ENCODE measurements around the gene NLGN4Y. TPM values are rescaled to one million over a fixed set of nuclear protein-coding genes. Genes with fewer than 3 reads are reported as not detected.
A peak's percentile ranks its signal among the peaks of the same experiment; 100 is the strongest.
"Not testable (repeated sequence)": the region's sequence is repeated elsewhere in the genome, so short reads cannot be mapped to it uniquely, and the experiment has no call there.

The NLGN4Y gene
- total and polyA plus RNA-seq, 2 experiments from 2014 or later = 10.9 to 73.6 TPM

GRCh38 chrY:14861033-14861432, 336.7 kb downstream of the NLGN4Y start:
- H3K4me3 ChIP-seq; H3K79me2 ChIP-seq (replicated peaks; ENCODE audit: insufficient read depth); H4K20me1 ChIP-seq (replicated peaks; ENCODE audit: insufficient read depth); H3K4me2 ChIP-seq; H3K36me3 ChIP-seq (ENCODE audit: insufficient read depth); H3K27ac ChIP-seq (ENCODE audit: low read depth); H3K36me3 Mint-ChIP-seq (ENCODE audit: low read depth); DNase-seq (ENCODE audit: low spot score); H3K4me3 Mint-ChIP-seq; ATAC-seq; H3K9me2 ChIP-seq (ENCODE audit: insufficient read depth); H3K9me3 Mint-ChIP-seq; H3K27me3 Mint-ChIP-seq (ENCODE audit: insufficient read depth, low read depth, poor library complexity); H3K4me1 ChIP-seq (ENCODE audit: insufficient read depth); H3K27ac Mint-ChIP-seq; H3F3A ChIP-seq (replicated peaks; ENCODE audit: low read depth); H3K27me3 ChIP-seq (ENCODE audit: insufficient read depth): not testable (repeated sequence)
- H3K4me1 Mint-ChIP-seq = peaks cover 13% of the 10 kb centered on the region
- H2AFZ ChIP-seq = peak overlapping the region; percentile 74; the same call in 1 of the 2 replicates

DNA sequence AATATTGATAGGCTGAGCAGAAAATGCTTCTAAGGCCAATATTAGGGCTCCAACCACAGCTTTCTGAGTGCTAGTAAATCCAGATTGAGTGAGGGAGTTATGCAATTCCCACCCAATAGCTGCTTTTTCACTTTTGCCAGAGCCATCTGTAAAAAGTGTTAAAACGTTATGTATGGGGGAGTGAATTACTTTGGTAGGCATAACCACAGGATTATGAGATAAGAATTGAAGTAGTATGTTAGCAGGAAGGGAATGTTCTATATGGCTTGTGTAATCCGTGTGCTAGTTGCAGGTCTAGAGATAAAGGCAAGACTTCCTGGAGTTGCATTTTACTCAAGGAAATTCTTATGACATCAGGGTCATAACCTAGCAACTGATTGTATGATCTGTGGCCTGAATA, 347.6 kb downstream of the NLGN4Y start:
- Histone ChIP-seq H2AFZ (no peak overlapping the region), H3K4me3 (no peak overlapping the region), H3K27me3 (ENCODE audit: insufficient read depth) (no peaks in the 10 kb centered on the region), H4K20me1 (replicated peaks; ENCODE audit: insufficient read depth) (no peaks in the 10 kb centered on the region), H3K9me2 (ENCODE audit: insufficient read depth) (no peaks in the 10 kb centered on the region), H3K79me2 (replicated peaks; ENCODE audit: insufficient read depth) (no peaks in the 10 kb centered on the region), H3F3A (replicated peaks; ENCODE audit: low read depth) (no peaks in the 10 kb centered on the region), H3K27ac (ENCODE audit: low read depth) (no peak overlapping the region), H3K36me3 (ENCODE audit: insufficient read depth) (no peaks in the 10 kb centered on the region), H3K4me1 (ENCODE audit: insufficient read depth) (no peaks in the 10 kb centered on the region), H3K4me2 (no peak overlapping the region)
- peaks cover 6% of the 10 kb centered on the region for H3K9me3 Mint-ChIP-seq
- DNase-seq (ENCODE audit: low spot score) (no peak), ATAC-seq (no peak)
- no peak overlapping the region for H3K4me3 Mint-ChIP-seq
- peaks cover 5% of the 10 kb centered on the region; the same call in 1 of the 3 replicates for H3K36me3 Mint-ChIP-seq (ENCODE audit: low read depth)
- H3K27ac Mint-ChIP-seq = no peak overlapping the region
- peaks cover 1% of the 10 kb centered on the region for H3K27me3 Mint-ChIP-seq (ENCODE audit: insufficient read depth, low read depth, poor library complexity)
- no peaks in the 10 kb centered on the region for H3K4me1 Mint-ChIP-seq
- TF ChIP-seq NANOG (IDR thresholded peaks at IDR 0.05; ENCODE audit: borderline replicate concordance) = no peak
- no peak for TF ChIP-seq STAT1 (IDR thresholded peaks at IDR 0.05; ENCODE audit: unreplicated experiment)
- TF ChIP-seq ZNF114 (CRISPR knock-in tag; IDR thresholded peaks at IDR 0.05) = no peak
- no peak for TF ChIP-seq EZH2phosphoT487 (IDR thresholded peaks at IDR 0.05; ENCODE audit: unreplicated experiment)
- TF ChIP-seq CTCF (conservative IDR thresholded peaks at IDR 0.05; ENCODE audit: low read depth in 2 of 2) = no peak
- TF ChIP-seq, protein P1, sequence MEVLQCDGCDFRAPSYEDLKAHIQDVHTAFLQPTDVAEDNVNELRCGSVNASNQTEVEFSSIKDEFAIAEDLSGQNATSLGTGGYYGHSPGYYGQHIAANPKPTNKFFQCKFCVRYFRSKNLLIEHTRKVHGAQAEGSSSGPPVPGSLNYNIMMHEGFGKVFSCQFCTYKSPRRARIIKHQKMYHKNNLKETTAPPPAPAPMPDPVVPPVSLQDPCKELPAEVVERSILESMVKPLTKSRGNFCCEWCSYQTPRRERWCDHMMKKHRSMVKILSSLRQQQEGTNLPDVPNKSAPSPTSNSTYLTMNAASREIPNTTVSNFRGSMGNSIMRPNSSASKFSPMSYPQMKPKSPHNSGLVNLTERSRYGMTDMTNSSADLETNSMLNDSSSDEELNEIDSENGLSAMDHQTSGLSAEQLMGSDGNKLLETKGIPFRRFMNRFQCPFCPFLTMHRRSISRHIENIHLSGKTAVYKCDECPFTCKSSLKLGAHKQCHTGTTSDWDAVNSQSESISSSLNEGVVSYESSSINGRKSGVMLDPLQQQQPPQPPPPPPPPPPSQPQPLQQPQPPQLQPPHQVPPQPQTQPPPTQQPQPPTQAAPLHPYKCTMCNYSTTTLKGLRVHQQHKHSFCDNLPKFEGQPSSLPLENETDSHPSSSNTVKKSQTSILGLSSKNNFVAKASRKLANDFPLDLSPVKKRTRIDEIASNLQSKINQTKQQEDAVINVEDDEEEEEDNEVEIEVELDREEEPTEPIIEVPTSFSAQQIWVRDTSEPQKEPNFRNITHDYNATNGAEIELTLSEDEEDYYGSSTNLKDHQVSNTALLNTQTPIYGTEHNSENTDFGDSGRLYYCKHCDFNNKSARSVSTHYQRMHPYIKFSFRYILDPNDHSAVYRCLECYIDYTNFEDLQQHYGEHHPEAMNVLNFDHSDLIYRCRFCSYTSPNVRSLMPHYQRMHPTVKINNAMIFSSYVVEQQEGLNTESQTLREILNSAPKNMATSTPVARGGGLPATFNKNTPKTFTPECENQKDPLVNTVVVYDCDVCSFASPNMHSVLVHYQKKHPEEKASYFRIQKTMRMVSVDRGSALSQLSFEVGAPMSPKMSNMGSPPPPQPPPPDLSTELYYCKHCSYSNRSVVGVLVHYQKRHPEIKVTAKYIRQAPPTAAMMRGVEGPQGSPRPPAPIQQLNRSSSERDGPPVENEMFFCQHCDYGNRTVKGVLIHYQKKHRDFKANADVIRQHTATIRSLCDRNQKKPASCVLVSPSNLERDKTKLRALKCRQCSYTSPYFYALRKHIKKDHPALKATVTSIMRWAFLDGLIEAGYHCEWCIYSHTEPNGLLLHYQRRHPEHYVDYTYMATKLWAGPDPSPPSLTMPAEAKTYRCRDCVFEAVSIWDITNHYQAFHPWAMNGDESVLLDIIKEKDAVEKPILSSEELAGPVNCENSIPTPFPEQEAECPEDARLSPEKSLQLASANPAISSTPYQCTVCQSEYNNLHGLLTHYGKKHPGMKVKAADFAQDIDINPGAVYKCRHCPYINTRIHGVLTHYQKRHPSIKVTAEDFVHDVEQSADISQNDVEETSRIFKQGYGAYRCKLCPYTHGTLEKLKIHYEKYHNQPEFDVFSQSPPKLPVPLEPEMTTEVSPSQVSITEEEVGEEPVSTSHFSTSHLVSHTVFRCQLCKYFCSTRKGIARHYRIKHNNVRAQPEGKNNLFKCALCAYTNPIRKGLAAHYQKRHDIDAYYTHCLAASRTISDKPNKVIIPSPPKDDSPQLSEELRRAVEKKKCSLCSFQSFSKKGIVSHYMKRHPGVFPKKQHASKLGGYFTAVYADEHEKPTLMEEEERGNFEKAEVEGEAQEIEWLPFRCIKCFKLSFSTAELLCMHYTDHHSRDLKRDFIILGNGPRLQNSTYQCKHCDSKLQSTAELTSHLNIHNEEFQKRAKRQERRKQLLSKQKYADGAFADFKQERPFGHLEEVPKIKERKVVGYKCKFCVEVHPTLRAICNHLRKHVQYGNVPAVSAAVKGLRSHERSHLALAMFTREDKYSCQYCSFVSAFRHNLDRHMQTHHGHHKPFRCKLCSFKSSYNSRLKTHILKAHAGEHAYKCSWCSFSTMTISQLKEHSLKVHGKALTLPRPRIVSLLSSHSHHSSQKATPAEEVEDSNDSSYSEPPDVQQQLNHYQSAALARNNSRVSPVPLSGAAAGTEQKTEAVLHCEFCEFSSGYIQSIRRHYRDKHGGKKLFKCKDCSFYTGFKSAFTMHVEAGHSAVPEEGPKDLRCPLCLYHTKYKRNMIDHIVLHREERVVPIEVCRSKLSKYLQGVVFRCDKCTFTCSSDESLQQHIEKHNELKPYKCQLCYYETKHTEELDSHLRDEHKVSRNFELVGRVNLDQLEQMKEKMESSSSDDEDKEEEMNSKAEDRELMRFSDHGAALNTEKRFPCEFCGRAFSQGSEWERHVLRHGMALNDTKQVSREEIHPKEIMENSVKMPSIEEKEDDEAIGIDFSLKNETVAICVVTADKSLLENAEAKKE (CRISPR knock-in tag; IDR thresholded peaks at IDR 0.05) = no peak
- no peak for TF ChIP-seq POLR2AphosphoS5 (IDR thresholded peaks at IDR 0.05; ENCODE audit: low read depth)
- no peak for TF ChIP-seq ZNF331 (CRISPR knock-in tag; IDR thresholded peaks at IDR 0.05; ENCODE audit: low read depth)
- TF ChIP-seq JUNB (IDR thresholded peaks at IDR 0.05; ENCODE audit: unreplicated experiment) = no peak
- TF ChIP-seq, protein P2, sequence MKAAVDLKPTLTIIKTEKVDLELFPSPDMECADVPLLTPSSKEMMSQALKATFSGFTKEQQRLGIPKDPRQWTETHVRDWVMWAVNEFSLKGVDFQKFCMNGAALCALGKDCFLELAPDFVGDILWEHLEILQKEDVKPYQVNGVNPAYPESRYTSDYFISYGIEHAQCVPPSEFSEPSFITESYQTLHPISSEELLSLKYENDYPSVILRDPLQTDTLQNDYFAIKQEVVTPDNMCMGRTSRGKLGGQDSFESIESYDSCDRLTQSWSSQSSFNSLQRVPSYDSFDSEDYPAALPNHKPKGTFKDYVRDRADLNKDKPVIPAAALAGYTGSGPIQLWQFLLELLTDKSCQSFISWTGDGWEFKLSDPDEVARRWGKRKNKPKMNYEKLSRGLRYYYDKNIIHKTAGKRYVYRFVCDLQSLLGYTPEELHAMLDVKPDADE (IDR thresholded peaks at IDR 0.05) = no peak
- TF ChIP-seq CREB1 (CRISPR knock-in tag; IDR thresholded peaks at IDR 0.05; ENCODE audit: low read depth) = no peak
- TF ChIP-seq EZH2 (IDR thresholded peaks at IDR 0.05; ENCODE audit: low read depth, unreplicated experiment) = no peak
